Measurements from ENCODE around the gene TNP1. TPM values are rescaled to one million over a fixed set of nuclear protein-coding genes. Genes with fewer than 3 reads are reported as not detected.
A peak's percentile ranks its signal among the peaks of the same experiment; 100 is the strongest.

The TNP1 gene
- total RNA-seq = not detected

- DNase-seq = no peak
These were observed at the start of gene TNP1 for GRCh38 chr2:216859944-216860343. Gene TNP1 (minus strand): TSS chr2:216860064. CDS start chr2:216860034, 30 bp downstream.

- no peak for DNase-seq
These were observed 48.4 kb upstream of the TNP1 start for GRCh38 chr2:216908300-216908699.

- no peak for DNase-seq
These were observed 45.9 kb upstream of the TNP1 start for GRCh38 chr2:216905649-216906329.

GRCh38 chr2:216904974-216905373 lies 45.1 kb upstream of the TNP1 start:
- DNase-seq = peak; percentile 20

GRCh38 chr2:216904554-216904953 lies 44.7 kb upstream of the TNP1 start:
- DNase-seq = no peak

- DNase-seq = no peak
These were observed 43.6 kb upstream of the TNP1 start for GRCh38 chr2:216903470-216903869.

GRCh38 chr2:216901273-216901672 lies 41.4 kb upstream of the TNP1 start:
- no peak for DNase-seq

GRCh38 chr2:216900406-216900805 lies 40.5 kb upstream of the TNP1 start:
- no peak for DNase-seq

GRCh38 chr2:216897561-216898203 lies 37.8 kb upstream of the TNP1 start:
- DNase-seq = no peak

GRCh38 chr2:216890138-216890537 lies 30.3 kb upstream of the TNP1 start:
- DNase-seq = no peak

- DNase-seq = no peak
These were observed 29.2 kb upstream of the TNP1 start for GRCh38 chr2:216888887-216889622.

- peak; percentile 65 for DNase-seq
These were observed 28.2 kb upstream of the TNP1 start for GRCh38 chr2:216888081-216888480.

GRCh38 chr2:216887138-216887537 lies 27.3 kb upstream of the TNP1 start:
- DNase-seq = peak; percentile 58

GRCh38 chr2:216885117-216885553 lies 25.3 kb upstream of the TNP1 start:
- no peak for DNase-seq

GRCh38 chr2:216884347-216884746 lies 24.5 kb upstream of the TNP1 start:
- DNase-seq = no peak

GRCh38 chr2:216882876-216883275 lies 23.0 kb upstream of the TNP1 start:
- no peak for DNase-seq

GRCh38 chr2:216881411-216881810 lies 21.5 kb upstream of the TNP1 start:
- no peak for DNase-seq

GRCh38 chr2:216880509-216881184 lies 20.8 kb upstream of the TNP1 start:
- peak; percentile 90 for DNase-seq

- DNase-seq = no peak
These were observed 20.1 kb upstream of the TNP1 start for GRCh38 chr2:216879727-216880508.

- no peak for DNase-seq
These were observed 18.2 kb upstream of the TNP1 start for GRCh38 chr2:216878072-216878471.

GRCh38 chr2:216877085-216877484 lies 17.2 kb upstream of the TNP1 start:
- no peak for DNase-seq

- no peak for DNase-seq
These were observed 16.0 kb upstream of the TNP1 start for GRCh38 chr2:216875862-216876261.
